Omental fat pad (tissue), 4 donors: ENCODE data around the gene CMAS. TPM values are rescaled to one million over a fixed set of nuclear protein-coding genes. Genes with fewer than 3 reads are reported as not detected.

ENCODE experiments used
- ATAC-seq: fragments of 150-250 bp; one replicate; pipeline ENCODE4 v1.9.1; 2016; ENCODE audit warnings: mild to moderate bottlenecking, moderate library complexity; ENCODE audit not compliant: low FRiP score
- DNase-seq: peaks from one replicate; pipeline ENCODE4 v3.0.0-alpha.2; 2019; ENCODE audit warnings: low spot score
- total RNA-seq, 4 donors: library from RNA; depleted of rRNA; stranded (reverse); fragments of >200 nt; gene quantifications; one replicate each; pipeline ENCODE4 v1.1.0, GENCODE V29; 2016
- TF ChIP-seq, protein P1 (sequence below), 3 donors: fragments of 450-650 bp; IDR thresholded peaks; one replicate each; pipeline ENCODE4 v1.5.1; 2016 to 2017; ENCODE audit warnings: antibody characterized with exemption in 3 of 3, mild to moderate bottlenecking in 3 of 3, moderate library complexity in 2 of 3

The CMAS gene
- total RNA-seq, 4 donors from 2014 or later, result 15.4 to 25.9 (median 18.9) TPM

GRCh38 chr12:22103418-22103817, 57.4 kb downstream of the CMAS start:
- TF ChIP-seq, protein P1, sequence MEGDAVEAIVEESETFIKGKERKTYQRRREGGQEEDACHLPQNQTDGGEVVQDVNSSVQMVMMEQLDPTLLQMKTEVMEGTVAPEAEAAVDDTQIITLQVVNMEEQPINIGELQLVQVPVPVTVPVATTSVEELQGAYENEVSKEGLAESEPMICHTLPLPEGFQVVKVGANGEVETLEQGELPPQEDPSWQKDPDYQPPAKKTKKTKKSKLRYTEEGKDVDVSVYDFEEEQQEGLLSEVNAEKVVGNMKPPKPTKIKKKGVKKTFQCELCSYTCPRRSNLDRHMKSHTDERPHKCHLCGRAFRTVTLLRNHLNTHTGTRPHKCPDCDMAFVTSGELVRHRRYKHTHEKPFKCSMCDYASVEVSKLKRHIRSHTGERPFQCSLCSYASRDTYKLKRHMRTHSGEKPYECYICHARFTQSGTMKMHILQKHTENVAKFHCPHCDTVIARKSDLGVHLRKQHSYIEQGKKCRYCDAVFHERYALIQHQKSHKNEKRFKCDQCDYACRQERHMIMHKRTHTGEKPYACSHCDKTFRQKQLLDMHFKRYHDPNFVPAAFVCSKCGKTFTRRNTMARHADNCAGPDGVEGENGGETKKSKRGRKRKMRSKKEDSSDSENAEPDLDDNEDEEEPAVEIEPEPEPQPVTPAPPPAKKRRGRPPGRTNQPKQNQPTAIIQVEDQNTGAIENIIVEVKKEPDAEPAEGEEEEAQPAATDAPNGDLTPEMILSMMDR (IDR thresholded peaks at IDR 0.05), result no peak
- ATAC-seq (no peak), DNase-seq (no peak)

DNA sequence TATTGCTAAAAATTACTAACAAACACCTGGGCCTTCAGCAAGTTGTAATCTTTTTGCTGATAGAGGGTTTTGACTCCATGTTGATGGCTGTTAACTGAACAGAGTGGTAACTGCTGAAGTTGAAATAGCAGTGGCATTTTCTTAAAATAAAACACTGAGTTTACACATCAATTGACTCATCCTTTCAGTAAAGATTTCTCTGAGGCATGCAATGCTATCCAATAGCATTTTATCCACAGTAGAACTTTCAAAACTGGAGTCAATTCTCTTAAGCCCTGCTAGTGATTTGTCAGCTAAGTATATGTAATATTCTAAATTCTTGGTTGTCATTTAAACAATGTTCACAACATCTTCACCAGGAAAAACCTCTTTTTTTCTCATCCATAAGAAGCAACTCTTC, 59.5 kb downstream of the CMAS start:
- DNase-seq, result no peak
- no peak for ATAC-seq
- TF ChIP-seq, protein P1 (IDR thresholded peaks at IDR 0.05), result no peak

GRCh38 chr12:22110176-22110575, 64.2 kb downstream of the CMAS start:
- DNase-seq (no peak), ATAC-seq (no peak)
- TF ChIP-seq, protein P1 (IDR thresholded peaks at IDR 0.05), result no peak

Other genes with a start within 250 kb of the CMAS start
- 10 to 100 TPM; 37.9 to 64.2 (median 54.4) TPM for gene ABCC9, start 104.8 kb upstream of the CMAS start, total RNA-seq